SU-DHL-6 (cell line): ENCODE results near the gene SACS.

Experiments used
- EZH2phosphoT487 ChIP-seq: fragments of 200-600 bp; sonication (generic), shearing (Covaris generic); conservative IDR thresholded peaks from 2 replicates; pipeline ENCODE4 v1.6.1; 2018; ENCODE audit warnings: mild to moderate bottlenecking, antibody characterized with exemption, low read length, moderate library complexity, mixed read lengths
- TF ChIP-seq, protein P1 (sequence below): fragments of 200-600 bp; sonication (generic); IDR thresholded peaks from one replicate; pipeline ENCODE4 v1.5.1; 2017; ENCODE audit warnings: antibody characterized with exemption, mild to moderate bottlenecking, low read length, moderate library complexity; ENCODE audit not compliant: insufficient read depth, poor library complexity, severe bottlenecking

DNA sequence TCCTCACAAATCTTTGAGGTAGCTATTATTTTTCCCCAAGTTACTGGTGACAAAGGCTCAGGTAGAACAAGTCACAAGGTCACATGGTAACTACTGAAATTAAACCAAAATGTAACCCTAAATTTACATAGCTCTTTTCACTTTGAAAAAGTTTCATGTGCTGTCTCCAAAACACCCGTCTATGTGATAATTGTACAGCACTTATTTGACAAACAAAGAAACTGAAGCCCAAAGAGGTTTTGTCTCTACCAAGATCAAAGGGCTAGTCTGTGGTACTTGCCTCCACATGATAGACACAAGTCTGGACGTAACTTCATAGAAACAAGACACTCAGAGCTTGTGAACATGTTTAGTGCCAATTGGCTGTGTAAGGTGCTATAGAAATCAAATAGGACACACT, 108.3 kb downstream of the SACS start:
- TF ChIP-seq, protein P1, sequence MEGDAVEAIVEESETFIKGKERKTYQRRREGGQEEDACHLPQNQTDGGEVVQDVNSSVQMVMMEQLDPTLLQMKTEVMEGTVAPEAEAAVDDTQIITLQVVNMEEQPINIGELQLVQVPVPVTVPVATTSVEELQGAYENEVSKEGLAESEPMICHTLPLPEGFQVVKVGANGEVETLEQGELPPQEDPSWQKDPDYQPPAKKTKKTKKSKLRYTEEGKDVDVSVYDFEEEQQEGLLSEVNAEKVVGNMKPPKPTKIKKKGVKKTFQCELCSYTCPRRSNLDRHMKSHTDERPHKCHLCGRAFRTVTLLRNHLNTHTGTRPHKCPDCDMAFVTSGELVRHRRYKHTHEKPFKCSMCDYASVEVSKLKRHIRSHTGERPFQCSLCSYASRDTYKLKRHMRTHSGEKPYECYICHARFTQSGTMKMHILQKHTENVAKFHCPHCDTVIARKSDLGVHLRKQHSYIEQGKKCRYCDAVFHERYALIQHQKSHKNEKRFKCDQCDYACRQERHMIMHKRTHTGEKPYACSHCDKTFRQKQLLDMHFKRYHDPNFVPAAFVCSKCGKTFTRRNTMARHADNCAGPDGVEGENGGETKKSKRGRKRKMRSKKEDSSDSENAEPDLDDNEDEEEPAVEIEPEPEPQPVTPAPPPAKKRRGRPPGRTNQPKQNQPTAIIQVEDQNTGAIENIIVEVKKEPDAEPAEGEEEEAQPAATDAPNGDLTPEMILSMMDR, result no peak
- TF ChIP-seq EZH2phosphoT487, result no peak
